NCI-H748 (cell line): ENCODE results near the gene HTN1.
"Not testable (repeated sequence)": the region's sequence is repeated elsewhere in the genome, so short reads cannot be mapped to it uniquely, and the experiment has no call there.

Experiments used
- DNase-seq: peaks from one replicate; lab custom pipeline; 2025; ENCODE audit not compliant: unreplicated experiment; lab: John Stamatoyannopoulos, UW

Gene HTN1

DNA sequence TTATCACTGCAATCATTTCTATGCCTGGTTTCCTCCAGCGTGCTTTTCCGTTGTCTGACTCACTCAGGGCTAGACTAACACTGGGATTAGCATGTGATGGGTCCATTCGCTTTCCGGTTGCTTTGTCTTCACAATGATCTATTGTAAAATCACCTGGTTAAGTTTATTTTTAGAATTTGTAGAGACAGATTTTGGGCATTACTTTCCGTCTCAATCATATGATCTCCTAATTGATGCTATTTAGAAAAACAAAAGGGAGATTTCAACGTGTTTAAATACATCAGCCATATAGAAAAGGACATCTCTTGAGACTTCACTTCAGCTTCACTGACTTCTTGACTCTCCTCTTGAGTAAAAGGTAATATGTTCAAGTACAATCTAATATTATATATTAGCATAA lies at the start of gene HTN1:
HTN1 (plus strand) TSS at position 301 of the 400 bp plus-strand sequence. CDS start 2,639 bp downstream, outside the sequence.
- not testable (repeated sequence) for DNase-seq

DNA sequence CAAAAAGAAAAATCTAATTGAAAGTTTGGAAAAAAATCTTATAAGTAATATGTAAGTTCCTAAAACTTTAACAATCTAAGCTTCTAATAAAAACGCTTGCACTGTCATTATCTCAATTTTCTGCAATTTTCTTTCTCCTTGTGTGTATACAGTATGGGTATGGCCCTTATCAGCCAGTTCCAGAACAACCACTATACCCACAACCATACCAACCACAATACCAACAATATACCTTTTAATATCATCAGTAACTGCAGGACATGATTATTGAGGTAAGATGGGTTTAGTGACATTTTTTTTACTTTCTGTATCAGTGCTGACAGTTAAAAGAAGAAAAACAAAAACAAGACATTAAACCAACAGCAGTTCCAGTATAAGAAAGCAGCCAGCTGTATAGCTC lies 49.5 kb upstream of the HTN1 start:
- no peak for DNase-seq

DNA sequence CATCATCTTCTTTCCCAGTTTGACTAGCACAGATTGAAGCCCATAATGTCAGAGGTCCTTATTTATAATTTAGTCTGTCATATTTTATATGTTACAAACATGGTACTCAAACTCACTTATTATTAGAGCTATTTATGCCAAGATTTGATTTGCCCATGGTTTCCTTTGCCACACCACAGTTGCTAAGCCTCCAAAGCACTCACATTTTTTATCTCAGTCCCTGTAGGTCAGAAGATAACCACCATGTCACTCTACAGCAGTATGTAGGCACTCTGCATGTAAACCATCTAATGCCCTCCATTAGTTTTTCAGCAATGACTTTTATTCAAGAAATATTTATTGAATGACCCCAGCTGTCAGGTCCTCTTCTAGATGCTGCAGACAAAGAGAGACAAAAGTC lies 47.7 kb upstream of the HTN1 start:
- DNase-seq, result no peak

- DNase-seq, result no peak
These were observed 41.5 kb upstream of the HTN1 start for GRCh38 chr4:70008771-70009170.

DNA sequence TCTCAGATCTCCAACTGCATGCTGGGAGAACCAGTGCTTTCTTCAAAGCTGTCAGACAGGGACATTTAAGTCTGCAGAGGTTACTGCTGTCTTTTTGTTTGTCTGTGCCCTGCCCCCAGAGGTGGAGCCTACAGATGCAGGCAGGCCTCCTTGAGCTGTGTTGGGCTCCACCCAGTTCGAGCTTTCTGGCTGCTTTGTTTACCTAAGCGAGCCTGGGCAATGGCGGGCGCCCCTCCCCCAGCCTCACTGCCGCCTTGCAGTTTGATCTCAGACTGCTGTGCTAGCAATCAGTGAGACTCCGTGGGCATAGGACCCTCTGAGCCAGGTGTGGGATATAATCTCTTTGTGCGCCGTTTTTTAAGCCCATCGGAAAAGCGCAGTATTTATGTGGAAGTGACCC lies 31.2 kb upstream of the HTN1 start:
- DNase-seq, result not testable (repeated sequence)

- no peak for DNase-seq
These were observed 27.0 kb upstream of the HTN1 start for GRCh38 chr4:70023218-70023617.

- no peak for DNase-seq
These were observed 23.2 kb upstream of the HTN1 start for GRCh38 chr4:70027011-70027410.

GRCh38 chr4:70028159-70028558 lies 22.1 kb upstream of the HTN1 start, which contains the start of gene HTN3:
Gene HTN3 (plus strand): TSS chr4:70028459. CDS start chr4:70030741, 2,282 bp downstream.
- DNase-seq, result not testable (repeated sequence)

- DNase-seq, result not testable (repeated sequence)
These were observed 12.7 kb upstream of the HTN1 start for GRCh38 chr4:70037559-70037958.

DNA sequence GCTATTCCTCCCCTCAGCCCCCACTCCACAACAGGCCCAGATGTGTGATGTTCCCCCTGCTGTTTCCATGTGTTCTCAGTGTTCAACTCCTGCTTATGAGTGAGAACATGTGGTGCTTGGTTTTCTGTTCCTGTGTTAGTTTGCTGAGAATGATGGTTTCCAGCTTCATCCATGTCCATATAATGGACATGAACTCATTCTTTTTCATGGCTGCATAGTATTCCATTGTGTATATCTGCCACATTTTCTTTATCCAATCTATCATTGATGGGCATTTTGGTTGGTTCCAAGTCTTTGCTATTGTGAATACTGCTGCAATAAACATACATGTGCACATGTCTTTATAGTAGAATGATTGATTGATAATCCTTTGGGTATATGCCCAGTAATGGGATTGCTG lies 10.3 kb upstream of the HTN1 start:
- not testable (repeated sequence) for DNase-seq

GRCh38 chr4:70041652-70042286 lies 8.5 kb upstream of the HTN1 start:
- DNase-seq, result no peak

DNA sequence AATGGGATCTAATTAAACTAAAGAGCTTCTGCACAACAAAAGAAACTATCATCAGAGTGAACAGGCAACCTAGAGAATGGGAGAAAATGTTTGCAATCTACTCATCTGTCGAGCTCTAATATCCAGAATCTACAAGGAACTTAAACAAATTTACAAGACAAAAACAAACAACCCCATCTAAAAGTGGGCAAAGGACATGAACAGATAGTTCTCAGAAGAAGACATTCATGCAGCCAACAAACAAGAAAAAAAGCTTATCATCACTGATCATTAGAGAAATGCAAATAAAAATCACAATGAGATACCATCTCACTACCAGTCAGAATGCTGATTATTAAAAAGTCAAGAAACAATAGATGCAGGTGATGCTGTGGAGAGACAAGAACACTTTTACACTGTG lies 6.3 kb downstream of the HTN1 start:
- DNase-seq, result not testable (repeated sequence)

DNA sequence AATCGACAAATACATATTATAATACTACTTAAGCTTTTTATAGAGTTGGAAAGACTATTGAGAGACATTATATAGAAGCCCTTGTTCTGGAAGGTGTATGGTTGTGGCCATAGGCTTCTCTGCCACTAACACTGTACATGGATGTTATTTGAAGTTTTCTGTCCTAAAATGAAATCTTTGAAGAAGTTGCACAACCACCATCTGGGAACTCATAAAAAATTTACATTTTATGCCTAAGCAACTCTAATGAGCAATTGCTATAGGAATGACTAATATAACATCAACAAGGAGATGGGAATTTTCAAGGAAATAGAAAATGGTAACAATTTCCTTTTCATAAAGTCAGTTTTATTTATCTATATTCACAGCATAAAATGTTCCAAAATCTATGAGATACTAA lies 7.4 kb downstream of the HTN1 start:
- no peak for DNase-seq

DNA sequence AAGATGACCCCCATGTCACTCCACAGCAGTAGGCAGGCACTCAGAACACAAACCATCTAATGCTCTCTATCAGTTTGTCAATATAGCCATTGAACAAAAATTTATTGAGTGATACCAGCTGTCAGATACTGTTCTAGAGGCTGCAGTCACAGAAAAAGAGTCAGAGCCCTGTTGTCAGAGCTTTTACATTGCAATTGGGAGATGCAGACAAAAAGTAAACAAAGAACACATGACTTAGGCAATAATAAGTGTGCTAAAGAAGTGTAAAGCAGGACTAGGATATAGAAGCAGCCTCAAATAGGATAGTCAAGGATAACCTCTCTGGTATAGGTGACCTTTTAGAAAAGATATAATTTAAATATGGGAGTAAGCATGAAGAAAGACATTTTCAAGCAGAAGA lies 8.9 kb downstream of the HTN1 start:
- DNase-seq, result no peak

DNA sequence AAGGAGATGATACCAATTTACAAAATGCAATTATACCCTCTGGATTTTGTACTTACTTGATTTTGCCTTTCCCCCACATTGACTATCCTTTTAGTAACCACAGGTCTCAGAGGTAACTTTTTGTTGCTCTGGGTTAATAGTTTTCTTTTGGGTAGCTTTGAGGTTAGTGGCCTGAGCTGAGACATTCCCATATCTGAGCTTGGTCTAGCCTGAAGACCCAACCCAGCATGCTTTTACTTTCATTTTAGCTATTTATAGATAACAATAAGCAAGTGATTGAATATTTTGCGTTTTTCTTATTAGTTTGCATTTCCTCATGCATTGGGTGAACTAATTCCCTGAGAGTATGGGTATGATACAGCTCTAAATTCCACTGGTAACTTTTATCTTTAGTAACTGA lies 11.8 kb downstream of the HTN1 start:
- DNase-seq, result no peak

GRCh38 chr4:70080205-70080604 lies 30.0 kb downstream of the HTN1 start:
- DNase-seq, result no peak

DNA sequence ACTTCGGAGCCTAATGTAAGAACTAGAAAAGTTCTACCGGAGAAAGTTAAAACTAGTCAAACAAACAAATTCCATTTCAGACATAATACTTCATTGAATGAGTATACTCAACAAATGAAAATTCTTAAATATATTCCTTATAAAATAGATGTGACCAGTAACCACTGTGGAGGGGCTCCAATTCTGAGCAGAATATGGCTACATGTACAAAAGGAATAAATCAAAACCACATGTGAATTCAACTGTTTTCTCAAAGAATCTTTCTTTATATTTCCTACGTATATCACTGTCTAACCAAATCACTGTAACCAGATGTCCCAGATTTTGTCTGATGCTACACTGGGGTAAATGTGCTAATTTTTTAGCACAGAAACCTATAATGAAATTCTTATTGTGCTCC lies 49.0 kb downstream of the HTN1 start:
- no peak for DNase-seq
